SU-DHL-6 (cell line): Measurements from ENCODE around the gene NTRK3.

Source experiments
- EZH2phosphoT487 ChIP-seq: fragments of 200-600 bp; sonication (generic), shearing (Covaris generic); conservative IDR thresholded peaks from 2 replicates; pipeline ENCODE4 v1.6.1; 2018; ENCODE audit warnings: mild to moderate bottlenecking, antibody characterized with exemption, low read length, moderate library complexity, mixed read lengths
- TF ChIP-seq, protein P1 (sequence below): fragments of 200-600 bp; sonication (generic); IDR thresholded peaks from one replicate; pipeline ENCODE4 v1.5.1; 2017; ENCODE audit warnings: antibody characterized with exemption, mild to moderate bottlenecking, low read length, moderate library complexity; ENCODE audit not compliant: insufficient read depth, poor library complexity, severe bottlenecking

DNA sequence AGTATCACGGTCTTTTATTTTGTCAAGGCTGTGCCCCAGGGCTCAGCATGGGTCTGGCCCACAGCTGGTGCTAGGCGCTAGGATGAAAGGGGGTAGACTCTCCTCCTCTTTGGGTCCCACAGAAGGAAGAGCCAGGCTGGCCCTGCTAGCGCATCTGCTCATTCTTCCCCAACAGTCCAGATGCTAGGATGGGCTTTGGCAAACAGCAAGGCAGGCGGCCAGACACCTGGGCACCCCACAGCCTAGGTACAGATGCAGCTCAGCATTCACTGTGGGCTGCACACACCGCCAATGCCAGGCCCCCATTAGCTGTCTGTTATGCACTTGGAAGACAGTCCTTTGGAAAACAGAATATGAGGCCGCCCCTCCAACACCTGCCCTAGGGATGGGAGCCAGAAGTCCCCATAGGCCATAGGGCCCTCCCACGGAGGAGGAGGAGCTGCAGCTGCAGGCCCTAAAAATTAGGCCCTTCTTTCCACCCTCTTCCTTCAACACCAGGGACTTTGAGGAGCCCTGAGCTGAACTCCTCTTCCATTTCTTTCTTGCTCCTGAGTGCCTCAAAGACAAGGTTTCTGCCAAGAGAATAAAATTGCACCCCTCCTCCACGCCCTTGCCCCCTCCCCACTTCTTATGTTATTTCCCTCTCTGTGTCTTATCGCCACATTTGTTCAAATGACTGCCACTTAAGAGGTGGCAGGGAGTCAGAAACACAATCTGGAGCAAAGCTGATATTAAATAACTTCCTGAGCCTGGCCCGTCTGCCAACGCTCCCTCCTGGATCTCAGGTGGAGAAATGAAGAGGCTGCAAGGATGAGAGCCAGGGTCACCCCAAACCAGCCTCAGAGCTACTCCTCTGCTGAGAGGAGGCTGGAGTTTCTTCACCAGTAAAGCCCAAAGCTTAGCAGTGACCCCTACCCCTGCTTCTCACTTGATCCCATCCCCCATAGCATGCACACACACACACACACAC lies 13.7 kb downstream of the NTRK3 start:
- TF ChIP-seq, protein P1, sequence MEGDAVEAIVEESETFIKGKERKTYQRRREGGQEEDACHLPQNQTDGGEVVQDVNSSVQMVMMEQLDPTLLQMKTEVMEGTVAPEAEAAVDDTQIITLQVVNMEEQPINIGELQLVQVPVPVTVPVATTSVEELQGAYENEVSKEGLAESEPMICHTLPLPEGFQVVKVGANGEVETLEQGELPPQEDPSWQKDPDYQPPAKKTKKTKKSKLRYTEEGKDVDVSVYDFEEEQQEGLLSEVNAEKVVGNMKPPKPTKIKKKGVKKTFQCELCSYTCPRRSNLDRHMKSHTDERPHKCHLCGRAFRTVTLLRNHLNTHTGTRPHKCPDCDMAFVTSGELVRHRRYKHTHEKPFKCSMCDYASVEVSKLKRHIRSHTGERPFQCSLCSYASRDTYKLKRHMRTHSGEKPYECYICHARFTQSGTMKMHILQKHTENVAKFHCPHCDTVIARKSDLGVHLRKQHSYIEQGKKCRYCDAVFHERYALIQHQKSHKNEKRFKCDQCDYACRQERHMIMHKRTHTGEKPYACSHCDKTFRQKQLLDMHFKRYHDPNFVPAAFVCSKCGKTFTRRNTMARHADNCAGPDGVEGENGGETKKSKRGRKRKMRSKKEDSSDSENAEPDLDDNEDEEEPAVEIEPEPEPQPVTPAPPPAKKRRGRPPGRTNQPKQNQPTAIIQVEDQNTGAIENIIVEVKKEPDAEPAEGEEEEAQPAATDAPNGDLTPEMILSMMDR: no peak
- TF ChIP-seq EZH2phosphoT487: no peak
